ENCODE results near the gene BMP8A.

Gene BMP8A

GRCh38 chr1:39569034-39569433, 77.6 kb downstream of the BMP8A start:
- no peak for DNase-seq (ENCODE audit: low read depth in 1 of 2, low spot score in 1 of 2)

GRCh38 chr1:39570477-39571177, 79.2 kb downstream of the BMP8A start:
- DNase-seq (ENCODE audit: low read depth in 1 of 2, low spot score in 1 of 2), result no peak

DNA sequence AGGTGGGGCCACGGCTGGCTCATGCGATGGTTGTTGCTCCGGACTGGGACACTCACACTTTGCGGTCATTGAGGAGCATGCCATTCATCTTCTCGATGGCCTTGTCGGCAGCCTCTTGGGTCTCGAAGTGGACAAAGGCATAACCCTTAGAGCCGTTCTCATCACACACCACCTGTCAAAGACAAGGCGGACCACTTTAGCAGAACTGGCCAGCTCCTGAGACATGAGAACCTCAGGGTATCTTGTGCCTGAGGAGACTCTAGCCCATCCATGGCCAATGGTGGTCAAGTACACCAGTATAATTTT, 79.7 kb downstream of the BMP8A start:
- no peak for DNase-seq (ENCODE audit: low read depth in 1 of 2, low spot score in 1 of 2)

- no peak for DNase-seq (ENCODE audit: low read depth in 1 of 2, low spot score in 1 of 2)
These were observed 81.1 kb downstream of the BMP8A start for GRCh38 chr1:39572379-39573096.

DNA sequence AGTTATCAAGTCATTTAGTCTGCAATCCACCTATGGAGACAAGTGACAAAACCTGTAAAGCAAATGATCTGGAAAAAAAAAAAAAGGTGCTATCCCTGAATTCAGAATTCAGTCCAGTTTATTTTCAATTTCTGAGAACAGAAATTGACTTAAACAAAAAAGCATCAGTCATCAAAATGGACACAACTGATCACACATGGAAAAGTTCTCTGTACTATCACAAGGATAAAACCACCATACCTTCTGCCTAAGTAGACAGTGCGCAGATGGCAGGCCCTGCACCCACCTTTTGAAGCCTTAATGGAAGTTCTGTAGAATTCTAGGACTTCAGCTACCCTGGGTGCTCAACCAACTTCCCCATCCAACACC, 81.6 kb downstream of the BMP8A start:
- DNase-seq (ENCODE audit: low read depth in 1 of 2, low spot score in 1 of 2), result no peak

GRCh38 chr1:39573736-39574624, 82.5 kb downstream of the BMP8A start:
- DNase-seq (ENCODE audit: low read depth in 1 of 2, low spot score in 1 of 2), result no peak

DNA sequence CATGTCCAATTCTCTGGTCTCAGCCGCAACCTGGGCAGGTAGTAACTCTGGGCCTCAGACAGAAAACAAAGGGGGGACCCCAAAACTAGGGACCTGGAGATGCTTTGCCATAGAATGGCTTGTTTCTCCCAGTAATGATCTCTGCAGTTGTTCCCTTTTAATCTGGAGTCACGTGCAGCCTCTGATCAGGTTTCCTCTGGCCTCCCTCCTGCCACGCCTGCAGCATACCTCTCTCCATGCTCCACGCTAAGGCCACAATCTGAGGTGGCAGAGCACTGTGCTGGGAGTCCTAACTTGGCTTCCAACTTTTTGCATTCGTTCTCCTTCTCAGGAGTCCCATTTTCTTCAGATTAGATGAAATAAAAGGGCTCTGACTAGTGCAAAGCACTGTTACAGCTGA, 83.2 kb downstream of the BMP8A start:
- DNase-seq (ENCODE audit: low read depth in 1 of 2, low spot score in 1 of 2), result no peak
